GM23338 (cell line): Measurements from ENCODE around the gene PCP4L1. TPM values are rescaled to one million over a fixed set of nuclear protein-coding genes. Genes with fewer than 3 reads are reported as not detected.
A peak's percentile ranks its signal among the peaks of the same experiment; 100 is the strongest.

Experiments used
- ATAC-seq: fragments of 200-7000 bp; cut with Tn5 transposase; 3 replicates; pipeline ENCODE4 v1.9.1; 2020
- DNase-seq: peaks from one replicate; pipeline ENCODE4 v3.0.0-alpha.2; 2015; ENCODE audit warnings: low spot score
- H2AFZ ChIP-seq: fragments of 200-600 bp; sonication (generic); 2 replicates; pipeline ENCODE4 v1.8.0; 2016; ENCODE audit warnings: antibody characterized with exemption, mild to moderate bottlenecking, moderate library complexity
- H3F3A ChIP-seq: fragments of 200-600 bp; sonication (generic); replicated peaks from 2 replicates; pipeline ENCODE4 v1.8.0; 2017; ENCODE audit warnings: antibody characterized with exemption, mixed run types, low read depth
- H3K27ac ChIP-seq: fragments of 200-600 bp; sonication (generic); 2 replicates; pipeline ENCODE4 v1.6.1; 2016; ENCODE audit warnings: low read depth
- H3K27me3 ChIP-seq: fragments of 200-600 bp; sonication (generic); 2 replicates; pipeline ENCODE4 v1.8.0; 2016; ENCODE audit warnings: mild to moderate bottlenecking, mixed run types, moderate library complexity; ENCODE audit not compliant: insufficient read depth
- H3K36me3 ChIP-seq: fragments of 200-600 bp; sonication (generic); 2 replicates; pipeline ENCODE4 v1.8.0; 2016; ENCODE audit warnings: mild to moderate bottlenecking; ENCODE audit not compliant: insufficient read depth
- H3K4me1 ChIP-seq: fragments of 200-600 bp; sonication (generic); 2 replicates; pipeline ENCODE4 v1.8.0; 2016; ENCODE audit warnings: mild to moderate bottlenecking, moderate library complexity; ENCODE audit not compliant: insufficient read depth
- H3K4me2 ChIP-seq: fragments of 200-600 bp; sonication (generic); 2 replicates; pipeline ENCODE4 v1.7.1; 2017; ENCODE audit warnings: mixed run types
- H3K4me3 ChIP-seq: fragments of 200-600 bp; sonication (generic); 2 replicates; pipeline ENCODE4 v1.6.1; 2016; ENCODE audit warnings: mixed run types
- H3K79me2 ChIP-seq: fragments of 200-600 bp; sonication (generic); replicated peaks from 2 replicates; pipeline ENCODE4 v1.8.0; 2017; ENCODE audit warnings: mild to moderate bottlenecking; ENCODE audit not compliant: insufficient read depth
- H3K9me2 ChIP-seq: fragments of 200-600 bp; sonication (generic); 2 replicates; pipeline ENCODE4 v1.8.0; 2017; ENCODE audit not compliant: insufficient read depth
- H4K20me1 ChIP-seq: fragments of 200-600 bp; sonication (generic); replicated peaks from 2 replicates; pipeline ENCODE4 v1.8.0; 2017; ENCODE audit warnings: mild to moderate bottlenecking; ENCODE audit not compliant: insufficient read depth
- H3K27ac Mint-ChIP-seq: 2 replicates; pipeline ENCODE4 v1.8.0; 2020; ENCODE audit warnings: inconsistent platforms, mild to moderate bottlenecking, moderate library complexity, mixed read lengths
- H3K27me3 Mint-ChIP-seq: 3 replicates; pipeline ENCODE4 v1.8.0; 2022; ENCODE audit warnings: low read depth, mild to moderate bottlenecking, moderate library complexity, mixed read lengths, inconsistent platforms; ENCODE audit not compliant: insufficient read depth, poor library complexity
- H3K36me3 Mint-ChIP-seq: 3 replicates; pipeline ENCODE4 v1.8.0; 2021; ENCODE audit warnings: low read depth, mild to moderate bottlenecking, inconsistent platforms, moderate library complexity, mixed read lengths
- H3K4me1 Mint-ChIP-seq: 3 replicates; pipeline ENCODE4 v1.8.0; 2020; ENCODE audit warnings: mild to moderate bottlenecking, inconsistent platforms, mixed read lengths
- H3K4me3 Mint-ChIP-seq: 3 replicates; pipeline ENCODE4 v1.8.0; 2021; ENCODE audit warnings: moderate library complexity, mild to moderate bottlenecking, inconsistent platforms, mixed read lengths
- H3K9me3 Mint-ChIP-seq: 3 replicates; pipeline ENCODE4 v1.8.0; 2020; ENCODE audit warnings: moderate library complexity, mild to moderate bottlenecking, inconsistent platforms, mixed read lengths
- CTCF ChIP-seq, 2 experiments: fragments of 200-600 bp in 1 of 2; sonication (generic) in 1 of 2; conservative IDR thresholded peaks; 2 replicates each; pipeline versions ENCODE4 v1.5.1 to v1.6.1; 2016 to 2017; ENCODE audit warnings: antibody characterized with exemption in 2 of 2, low read depth in 2 of 2, mild to moderate bottlenecking in 2 of 2, moderate library complexity in 1 of 2
- ETS1 ChIP-seq: IDR thresholded peaks from 2 replicates; pipeline ENCODE4 v1.6.1; 2016; ENCODE audit warnings: antibody characterized with exemption
- EZH2 ChIP-seq: fragments of 200-600 bp; sonication (generic); IDR thresholded peaks from one replicate; pipeline ENCODE4 v1.8.0; 2017; ENCODE audit warnings: antibody characterized with exemption, mild to moderate bottlenecking, low read depth; ENCODE audit not compliant: unreplicated experiment
- NANOG ChIP-seq: IDR thresholded peaks from 2 replicates; pipeline ENCODE4 v1.6.1; 2016; ENCODE audit warnings: antibody characterized with exemption, borderline replicate concordance
- POLR2AphosphoS5 ChIP-seq: IDR thresholded peaks from 2 replicates; pipeline ENCODE4 v1.6.1; 2016; ENCODE audit warnings: antibody characterized with exemption, low read depth
- REST ChIP-seq: IDR thresholded peaks from one replicate; pipeline ENCODE4 v1.6.1; 2018; ENCODE audit warnings: antibody characterized with exemption; ENCODE audit not compliant: unreplicated experiment
- STAT1 ChIP-seq: IDR thresholded peaks from one replicate; pipeline ENCODE4 v1.6.1; 2016; ENCODE audit warnings: antibody characterized with exemption; ENCODE audit not compliant: unreplicated experiment
- ZNF114 ChIP-seq: fragments of 250-450 bp; sonication (Bioruptor Pico); IDR thresholded peaks from 2 replicates; pipeline ENCODE4 v1.5.0; 2020; ENCODE audit warnings: mild to moderate bottlenecking, moderate library complexity
- ZNF331 ChIP-seq: fragments of 250-450 bp; sonication (Bioruptor Pico); IDR thresholded peaks from 2 replicates; pipeline ENCODE4 v1.5.0; 2020; ENCODE audit warnings: low read depth, mild to moderate bottlenecking, moderate library complexity
- polyA plus RNA-seq: library from polyadenylated mRNA; unstranded; fragments of >200 nt; fragmentation: Nextera tagmentation; extraction: Ambion mirVana; gene quantifications from 2 replicates; pipeline ENCODE4 v1.2.1, GENCODE V29; 2016
- total RNA-seq: library from RNA; depleted of rRNA; stranded (reverse); fragments of >200 nt; shearing (Covaris generic); gene quantifications from 2 replicates; pipeline ENCODE4 v1.2.3, GENCODE V29; 2014

The PCP4L1 gene
- total and polyA plus RNA-seq, 2 experiments from 2014 or later, result 1.4 to 1.7 TPM

- 0 out of 2 replicates have a peak, but pooled peaks cover 4% of the 10 kb centered on the region for H3F3A ChIP-seq
- Mint-ChIP-seq H3K4me1 (peaks cover 12% of the 10 kb centered on the region), H3K27me3 (no peaks in the 10 kb centered on the region), H3K4me3 (no peak overlapping the region), H3K27ac (peak overlapping the region; percentile 5; the same call in 1 of the 2 replicates), H3K9me3 (peaks cover 9% of the 10 kb centered on the region; the same call in 2 of the 3 replicates), H3K36me3 (peaks cover 6% of the 10 kb centered on the region)
- H3K27ac ChIP-seq, result peak overlapping the region; percentile 14; the same call in 1 of the 2 replicates
- H2AFZ ChIP-seq, result peak overlapping the region; percentile 85
- H3K4me3 ChIP-seq, result no peak overlapping the region
- H3K36me3 ChIP-seq, result no peaks in the 10 kb centered on the region
- no peaks in the 10 kb centered on the region for H4K20me1 ChIP-seq
- DNase-seq, result peak; percentile 51
- 0 out of 2 replicates have a peak, but pooled peaks cover 7% of the 10 kb centered on the region for H3K4me1 ChIP-seq
- H3K4me2 ChIP-seq, result 0 out of 2 replicates have a peak overlapping the region, but pooled peaks have one; percentile 39
- no peak for TF ChIP-seq EZH2
- no peaks in the 10 kb centered on the region for H3K79me2 ChIP-seq
- ATAC-seq, result peak; percentile 80
- no peaks in the 10 kb centered on the region for H3K27me3 ChIP-seq
- H3K9me2 ChIP-seq, result no peaks in the 10 kb centered on the region
Observed at GRCh38 chr1:161285521-161285920, 27.0 kb downstream of the PCP4L1 start.

GRCh38 chr1:161287482-161288054, 29.0 kb downstream of the PCP4L1 start:
- peaks cover 12% of the 10 kb centered on the region for H3K4me1 Mint-ChIP-seq

More at GRCh38 chr1:161287482-161288054, 29.0 kb downstream of the PCP4L1 start:
- Histone ChIP-seq H2AFZ (no peak overlapping the region), H3K27ac (no peak overlapping the region), H3K4me1 (0 out of 2 replicates have a peak, but pooled peaks cover 7% of the 10 kb centered on the region), H3K9me2 (no peaks in the 10 kb centered on the region), H3K36me3 (no peaks in the 10 kb centered on the region), H3K4me3 (no peak overlapping the region), H3K79me2 (no peaks in the 10 kb centered on the region), H4K20me1 (no peaks in the 10 kb centered on the region), H3K4me2 (no peak overlapping the region), H3F3A (0 out of 2 replicates have a peak, but pooled peaks cover 4% of the 10 kb centered on the region), H3K27me3 (no peaks in the 10 kb centered on the region)
- Mint-ChIP-seq H3K36me3 (peaks cover 4% of the 10 kb centered on the region), H3K4me3 (no peak overlapping the region), H3K9me3 (peaks cover 5% of the 10 kb centered on the region), H3K27ac (no peak overlapping the region), H3K27me3 (peaks cover 1% of the 10 kb centered on the region)
- ATAC-seq (no peak), DNase-seq (no peak)
- TF ChIP-seq STAT1 (no peak), NANOG (no peak), EZH2 (no peak), ZNF114 (no peak), ZNF331 (no peak), POLR2AphosphoS5 (no peak), REST (no peak), CTCF (conservative IDR thresholded peaks at IDR 0.05; ENCODE audit: low read depth in 2 of 2) (no peak), ETS1 (no peak)
